GM20431 (cell line): ENCODE results near the gene FAM53B.

Experiments
- in situ Hi-C: fragments of 300-500 bp; cut with MseI, MboI; formaldehyde crosslinking; loops from one replicate; pipeline ENCODE4 v1.15.0; 2020; ENCODE audit warnings: low sequenced_read_pairs; ENCODE audit not compliant: unreplicated experiment

FAM53B gene

DNA sequence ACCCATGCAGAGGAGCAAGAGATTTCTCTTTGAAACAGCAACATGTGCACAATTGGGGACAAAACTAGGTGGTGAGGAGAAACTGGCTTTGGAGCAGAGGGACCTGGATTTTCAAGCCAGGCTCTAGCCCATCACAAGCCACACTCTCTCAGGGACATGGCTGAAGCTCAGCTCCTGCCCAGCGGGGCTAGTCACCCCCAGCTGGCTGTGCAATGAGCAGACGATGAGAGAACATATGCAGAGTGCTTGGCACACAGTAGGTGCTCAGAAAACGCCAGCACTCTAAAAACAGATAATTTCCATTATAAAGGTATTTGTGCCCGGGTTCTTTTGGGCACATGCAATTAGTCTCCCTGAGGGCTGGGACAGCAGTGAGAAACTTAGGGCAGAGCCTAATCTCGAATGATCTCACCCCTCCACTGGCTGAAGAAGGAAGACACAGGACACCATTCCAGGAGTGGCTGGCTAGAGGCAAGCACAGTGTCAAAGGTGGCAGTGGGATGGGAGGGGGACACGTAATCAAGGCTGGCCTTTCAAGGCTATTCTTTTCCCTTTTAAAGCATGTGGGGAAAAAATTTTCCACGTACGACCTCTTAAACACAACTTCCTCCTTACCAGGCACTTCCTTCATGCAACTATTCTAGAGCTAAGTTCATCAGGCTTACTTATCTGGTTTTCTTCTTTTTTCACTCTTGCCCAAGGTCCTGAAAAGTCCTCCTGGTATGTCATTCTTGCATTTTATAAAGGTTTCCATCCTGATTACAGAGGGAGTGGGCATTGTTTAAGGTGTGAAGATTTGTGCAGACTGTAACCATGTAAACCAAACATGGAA is 15.1 kb downstream of the FAM53B start:
- in situ Hi-C loops, result no loop called here

DNA sequence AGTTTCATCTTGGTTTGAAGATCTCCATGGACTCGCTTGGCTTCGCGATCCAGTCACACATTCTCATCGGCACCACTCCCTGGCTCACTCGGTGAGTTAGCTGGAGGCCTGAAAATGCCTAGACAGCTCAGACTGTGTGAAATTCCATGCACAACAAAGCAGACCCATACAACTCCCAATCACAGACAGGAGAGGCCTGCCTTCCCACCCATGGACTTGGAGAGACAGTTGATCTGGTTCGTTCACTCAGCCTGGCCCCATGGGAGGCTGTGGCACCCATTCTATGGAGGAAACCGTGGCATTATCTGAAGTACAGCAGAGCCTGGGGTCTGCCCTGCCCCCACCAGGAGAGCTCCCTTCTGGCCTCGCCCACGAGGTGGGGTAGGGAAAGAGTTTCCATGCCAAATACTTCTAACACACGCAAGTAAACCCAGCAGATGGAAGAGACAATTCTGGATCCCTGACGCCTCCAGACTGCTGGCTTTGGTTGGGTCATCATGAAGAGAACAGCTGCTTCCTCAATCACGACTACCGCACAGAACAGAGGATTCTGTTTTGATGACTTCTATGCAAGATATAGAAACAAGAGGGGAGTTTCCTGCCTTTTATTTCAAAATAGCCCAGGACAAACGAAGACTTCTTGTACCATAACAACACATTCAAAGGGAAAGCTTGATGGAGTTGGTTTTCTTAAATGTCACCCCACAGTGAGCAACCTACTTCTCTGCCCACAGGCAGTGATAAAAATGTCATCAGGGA is 15.9 kb downstream of the FAM53B start:
- in situ Hi-C loops, result no loop called here

DNA sequence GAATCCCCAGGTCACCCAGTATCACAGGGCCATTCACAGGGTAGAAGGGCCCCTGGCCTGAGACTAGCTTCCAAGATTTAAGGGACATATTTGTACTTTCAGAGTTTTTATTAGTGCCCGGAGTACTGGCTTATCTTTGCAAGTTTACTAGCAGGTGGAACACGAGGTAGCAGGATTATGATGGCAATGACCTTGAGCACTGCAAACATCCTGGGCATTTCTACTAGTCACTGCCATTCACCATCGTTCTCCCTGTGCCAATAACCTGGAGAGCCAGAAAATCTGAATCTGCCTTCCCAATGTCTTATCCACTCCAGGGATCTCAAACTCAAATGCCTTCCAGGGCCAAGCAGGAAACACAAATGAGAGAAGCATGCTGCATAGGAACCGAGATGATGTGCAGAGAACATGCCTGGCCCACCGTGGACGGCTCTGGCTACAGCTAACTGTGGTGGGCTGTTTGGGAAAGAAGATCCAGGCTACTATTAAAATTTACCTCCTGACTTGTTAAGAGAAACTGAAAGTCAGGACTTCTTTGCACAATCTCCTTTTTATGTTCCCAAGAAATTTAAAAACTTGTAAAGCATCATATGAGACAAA is 16.7 kb downstream of the FAM53B start:
- in situ Hi-C loops, result no loop called here

DNA sequence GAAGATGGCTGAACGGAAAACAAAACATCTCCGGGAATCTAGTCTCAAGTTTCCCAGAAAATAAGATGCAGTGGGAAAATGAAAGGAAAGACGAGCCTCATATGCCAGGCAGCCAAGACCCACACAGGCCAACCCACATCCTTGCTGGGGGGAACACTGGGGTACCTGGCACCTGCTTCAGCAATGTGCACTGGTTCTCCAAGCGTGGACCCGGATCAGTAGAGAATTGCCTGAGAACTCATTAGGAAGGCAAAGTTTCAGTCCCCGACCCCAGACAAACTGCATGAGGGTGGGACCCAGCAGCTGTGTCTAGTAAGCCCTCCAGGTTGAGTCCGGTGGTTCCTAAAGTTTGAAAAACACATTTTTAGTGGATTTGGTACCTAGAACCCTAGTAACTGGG is 18.4 kb downstream of the FAM53B start:
- in situ Hi-C loops, result no loop called here

DNA sequence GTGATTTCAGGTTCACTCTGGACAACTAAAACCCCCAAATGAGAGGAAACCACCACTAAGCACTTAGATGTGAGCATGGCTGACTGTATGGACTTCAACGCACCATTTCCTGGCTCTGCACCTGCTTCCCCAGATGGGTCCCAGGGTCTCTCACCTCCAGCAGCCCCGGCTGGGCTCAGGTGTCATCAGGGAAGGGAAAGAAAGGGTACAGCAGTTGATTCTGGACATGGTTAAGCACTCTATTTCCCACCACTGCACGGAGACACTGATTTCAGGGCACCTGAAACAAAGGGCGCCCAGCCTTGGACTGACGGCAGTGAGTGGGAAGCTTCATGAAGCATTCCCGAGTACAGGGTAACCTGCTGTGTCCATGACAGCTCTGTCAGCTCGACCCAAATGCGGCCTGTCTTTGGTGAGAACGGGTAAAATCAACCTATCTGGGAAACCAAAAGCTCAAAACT is 19.0 kb downstream of the FAM53B start:
- in situ Hi-C loops, result no loop called here

DNA sequence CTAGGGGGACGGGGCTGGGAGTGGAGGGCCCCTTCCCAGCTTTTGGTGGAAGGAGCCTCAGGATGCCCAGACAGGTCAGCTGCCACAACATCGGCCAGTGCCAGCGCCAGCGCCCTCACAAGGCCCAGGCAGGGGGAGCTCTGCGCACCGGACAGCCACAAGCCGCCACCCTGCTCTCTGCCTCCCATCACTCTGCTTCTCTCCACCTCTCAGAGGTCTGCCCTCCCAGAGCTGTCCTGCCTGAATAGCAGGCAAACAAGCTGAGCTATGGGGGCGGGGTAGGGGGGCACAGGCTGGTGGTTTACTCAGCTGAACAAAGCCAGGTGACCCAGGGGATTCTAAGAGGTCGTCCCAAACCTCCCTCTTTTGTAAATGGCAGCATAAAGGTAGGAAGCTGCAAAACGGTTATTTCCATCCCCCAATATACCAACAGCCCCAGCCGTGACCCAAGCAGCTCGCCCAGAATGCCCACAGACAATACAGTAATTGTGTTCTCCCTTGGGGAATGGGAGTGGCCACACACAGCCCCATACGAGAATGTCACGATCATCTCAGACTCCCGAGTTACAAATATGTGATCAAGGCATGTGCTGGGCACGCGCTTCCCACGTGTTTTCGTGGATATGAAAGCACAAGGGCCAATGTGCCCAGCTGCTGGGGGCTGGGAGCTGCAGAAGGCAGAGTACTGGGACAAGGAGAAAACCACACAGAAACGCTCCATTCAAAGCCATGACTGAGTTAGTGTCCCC is 19.7 kb downstream of the FAM53B start:
- in situ Hi-C loops, result no loop called here

DNA sequence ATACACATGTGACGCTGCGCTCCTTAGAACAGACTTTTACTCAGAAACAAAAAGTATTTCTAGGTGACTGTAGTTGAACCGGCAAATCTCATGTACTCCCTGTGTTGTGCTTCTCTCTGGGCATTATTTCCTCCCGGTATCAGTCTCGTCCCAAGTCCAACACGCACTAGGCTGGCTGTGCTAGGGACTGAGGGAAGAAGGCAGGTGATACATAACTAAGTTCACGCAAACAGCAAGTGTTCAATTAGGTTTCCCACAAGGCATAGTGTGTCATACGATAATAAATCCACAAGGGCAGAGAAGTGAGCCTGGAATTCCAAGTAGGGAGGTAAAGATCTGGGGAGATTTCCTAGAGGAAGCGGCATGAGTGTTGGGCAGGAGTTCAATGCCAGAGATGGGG is 20.4 kb downstream of the FAM53B start:
- in situ Hi-C loops, result no loop called here

DNA sequence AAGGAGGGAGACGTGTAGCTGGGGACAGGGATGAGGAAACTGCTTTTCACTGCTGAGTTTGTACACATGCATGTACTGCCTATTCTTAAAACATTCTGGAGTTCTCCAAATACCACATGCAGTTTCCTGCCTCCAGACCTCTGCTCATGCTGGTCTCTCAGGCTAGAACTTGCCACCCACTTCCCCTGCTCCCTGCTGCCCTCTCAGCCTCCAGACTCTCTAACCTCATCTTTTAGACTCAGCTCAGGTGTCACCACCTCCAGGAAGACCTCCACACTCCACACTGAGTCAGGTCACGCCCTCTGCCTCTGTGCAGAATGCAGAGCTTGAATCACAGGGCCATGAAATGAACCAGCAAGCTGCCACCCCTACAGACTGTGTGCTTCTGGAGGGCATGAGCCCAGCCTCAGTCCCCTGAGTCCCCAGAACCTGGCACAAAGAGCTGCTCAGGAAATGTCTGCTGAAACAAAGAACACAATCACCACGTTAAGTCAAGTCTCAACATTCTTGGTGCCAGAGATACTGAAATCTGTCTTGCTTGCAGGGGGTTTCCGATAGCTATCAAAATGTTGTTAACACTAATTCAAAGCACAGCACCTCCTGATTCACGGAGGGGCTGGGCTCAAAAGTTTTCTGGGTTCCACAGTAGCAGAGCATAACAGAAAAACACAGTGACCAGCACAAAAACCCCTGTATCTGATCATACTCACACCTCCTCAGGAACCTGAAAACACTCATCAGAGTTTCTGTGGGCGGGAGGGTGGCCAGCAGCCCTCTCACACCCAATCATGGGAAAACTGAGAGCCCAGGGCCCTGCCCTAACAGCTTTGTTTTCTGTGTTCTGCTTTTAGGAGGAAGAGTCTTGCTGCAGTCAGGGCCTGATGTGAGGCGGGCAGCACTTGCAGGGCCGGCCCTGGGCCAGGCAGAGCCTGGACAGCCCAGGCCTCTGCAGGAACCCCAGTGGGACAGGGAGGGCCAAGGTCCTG is 21.1 kb downstream of the FAM53B start:
- in situ Hi-C loops, result no loop called here

DNA sequence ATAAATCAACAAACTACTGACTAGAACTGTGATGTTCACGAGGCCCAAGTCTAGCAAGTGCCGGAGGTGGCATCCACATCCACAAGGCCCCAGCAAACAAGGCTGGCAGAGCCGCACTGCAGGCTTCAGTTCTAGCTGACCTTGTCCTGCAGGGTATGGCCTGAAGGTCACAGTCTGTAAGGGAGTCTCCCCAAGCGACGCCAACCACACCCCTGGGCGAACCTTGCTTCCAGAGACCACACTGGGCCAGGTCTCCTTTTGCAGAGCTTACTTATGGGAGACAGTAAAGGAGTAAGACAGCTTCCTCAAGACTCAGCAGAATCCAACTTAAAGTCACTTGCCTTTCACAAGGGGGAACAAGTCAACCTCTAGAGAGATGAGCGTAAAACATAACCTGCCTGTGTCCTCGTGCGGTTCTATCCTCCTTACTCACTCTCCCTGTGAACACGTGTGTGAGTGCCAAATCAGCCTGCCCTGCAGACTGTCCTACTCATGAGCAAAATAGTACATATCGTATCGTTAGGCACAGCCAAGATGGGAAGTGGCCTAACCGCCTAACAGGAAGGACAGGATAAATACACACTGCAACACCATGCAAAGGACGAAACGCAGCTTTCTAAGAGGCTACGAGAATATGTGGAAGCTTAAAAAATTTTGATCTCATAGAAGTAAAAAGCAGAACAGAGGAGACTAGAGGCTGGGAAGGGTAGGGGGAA is 22.7 kb downstream of the FAM53B start:
- in situ Hi-C loops, result no loop called here

DNA sequence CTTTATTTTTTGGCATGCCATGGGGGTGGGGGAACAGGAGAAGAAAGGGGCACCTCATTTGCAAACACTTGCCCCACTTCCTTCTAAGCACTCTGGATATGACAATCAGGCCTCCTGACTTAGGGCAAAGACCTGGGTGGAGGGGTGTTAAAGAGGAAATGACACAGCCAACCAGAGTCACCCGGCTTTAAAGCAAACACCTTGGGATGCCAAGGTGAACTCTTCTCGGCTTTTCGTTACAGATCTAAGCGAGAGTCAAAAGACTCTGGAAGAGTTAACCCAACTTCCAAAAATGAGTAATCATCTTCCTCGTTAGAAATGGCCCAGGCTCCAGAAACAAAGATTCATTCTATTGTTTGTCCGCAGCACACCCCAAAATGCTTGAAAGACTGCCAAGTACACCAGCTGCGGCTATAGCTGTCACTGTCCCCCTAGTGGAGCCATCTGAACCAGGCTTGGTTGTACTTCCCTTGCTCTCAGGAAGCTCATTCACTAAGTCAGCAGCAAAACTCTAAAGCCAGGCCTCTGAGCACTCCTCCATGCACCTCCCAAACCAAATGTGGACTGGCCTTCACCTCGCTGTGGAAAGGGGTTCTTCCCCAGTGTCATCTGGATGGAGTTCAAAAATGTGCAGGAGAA is 24.8 kb downstream of the FAM53B start:
- in situ Hi-C loops, result no loop called here

DNA sequence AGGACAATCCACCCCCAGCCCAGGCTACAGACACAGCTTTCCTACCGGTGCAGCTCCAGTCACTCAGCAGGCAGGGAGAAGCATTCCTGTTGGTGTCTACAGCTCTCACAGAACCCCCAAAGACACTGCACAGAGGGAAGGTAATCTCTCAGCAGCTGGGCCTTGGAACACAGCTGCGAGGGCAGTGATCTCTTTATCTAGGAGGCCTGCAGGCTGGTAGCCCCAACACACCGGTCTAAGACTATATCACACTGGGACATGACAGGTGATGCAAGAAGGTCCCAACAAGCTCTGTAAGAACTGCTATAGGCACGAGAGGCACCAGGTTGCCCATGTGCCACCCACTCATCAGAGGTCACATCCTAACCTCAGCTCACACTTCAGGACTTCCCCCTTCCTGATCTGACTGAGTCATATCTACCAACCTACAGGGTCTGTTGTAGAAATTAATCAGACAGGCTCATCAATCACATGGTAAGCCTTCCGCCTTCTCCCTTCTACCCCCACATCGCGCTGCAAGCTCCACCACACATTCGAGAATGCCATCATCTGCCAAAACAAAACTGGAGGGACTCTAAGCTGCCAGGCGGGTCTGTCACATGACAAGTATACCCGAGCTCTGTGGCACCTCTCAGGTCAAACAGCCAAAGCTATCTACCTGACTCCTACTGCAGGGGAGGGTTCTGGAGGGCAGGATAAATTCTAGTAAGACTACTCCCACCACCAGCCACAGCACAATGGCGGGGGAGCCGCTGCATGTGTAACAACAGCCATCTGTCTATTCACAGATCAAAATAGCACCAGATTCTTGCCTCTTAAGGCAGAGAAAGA is 26.1 kb downstream of the FAM53B start:
- in situ Hi-C loops, result no loop called here

DNA sequence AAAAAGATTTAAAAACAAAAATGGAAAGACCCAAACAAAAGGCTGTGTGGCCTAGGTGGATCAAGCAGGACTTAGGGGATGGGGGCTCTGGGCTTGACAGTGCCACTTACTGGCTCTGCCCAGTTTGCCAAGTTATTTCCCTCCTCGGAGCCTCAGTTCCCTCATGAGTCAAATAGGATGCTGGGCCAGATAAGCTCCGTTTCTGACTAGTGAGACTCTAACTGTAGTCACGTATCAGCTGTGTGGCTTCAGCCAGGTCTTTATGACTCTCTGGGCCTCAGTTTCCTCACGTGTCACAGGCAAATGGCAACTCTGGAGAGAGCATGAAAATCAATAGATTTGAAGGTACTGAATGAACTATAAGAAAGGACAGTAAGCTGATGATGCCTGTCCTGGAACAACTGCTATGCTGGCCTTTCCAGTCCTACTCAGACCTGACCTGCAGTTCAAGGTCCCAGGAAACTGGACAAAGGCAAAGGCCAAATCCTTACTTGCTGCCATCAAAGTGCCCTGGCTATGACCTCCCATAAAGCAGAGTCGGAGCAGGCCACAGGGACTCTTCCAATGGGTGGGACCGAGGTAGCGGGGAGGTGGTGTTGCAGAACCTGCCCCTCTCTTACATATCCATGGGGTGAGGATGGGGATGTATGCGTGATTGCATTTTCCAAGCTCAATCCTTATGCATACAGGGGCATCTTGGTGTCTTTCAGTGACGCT is 27.0 kb downstream of the FAM53B start:
- in situ Hi-C loops, result no loop called here

DNA sequence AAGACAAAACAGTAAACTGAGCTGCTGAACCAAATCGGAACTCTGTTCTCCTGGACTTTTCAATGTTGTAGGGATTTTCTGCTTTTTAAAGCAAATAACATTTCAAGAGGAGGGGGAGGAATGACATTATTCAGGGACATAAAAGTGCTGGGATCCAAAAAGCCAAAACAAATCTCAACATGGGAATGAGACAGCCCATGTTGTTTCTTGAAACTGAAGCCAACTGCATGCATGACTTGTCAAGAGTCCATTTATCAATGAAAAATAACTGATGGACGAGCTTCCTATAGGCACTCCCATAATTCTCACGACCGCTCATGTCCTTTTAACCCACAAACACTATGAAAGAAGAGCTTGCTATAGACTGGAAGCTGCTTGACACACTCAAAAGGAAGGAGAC is 27.8 kb downstream of the FAM53B start:
- in situ Hi-C loops, result no loop called here

DNA sequence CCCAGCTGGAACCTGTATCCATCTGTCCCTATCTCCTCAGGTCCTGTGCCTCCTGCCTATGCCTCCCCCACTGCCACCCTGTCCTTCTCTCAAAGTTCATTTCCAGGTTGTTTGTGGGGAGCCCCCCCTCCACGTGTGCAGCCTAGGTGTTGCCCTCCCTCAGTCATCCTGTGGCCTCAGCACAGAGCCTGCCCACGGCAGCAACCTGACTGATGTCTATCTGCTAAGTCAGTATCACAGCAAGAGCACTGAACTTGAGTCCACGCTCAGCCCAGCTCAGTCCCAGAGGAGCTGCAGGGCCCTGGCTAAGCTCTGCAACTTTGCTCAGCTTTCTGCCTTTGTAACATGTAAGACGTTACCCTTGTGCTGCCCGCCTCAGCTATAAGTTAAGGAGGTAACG is 28.7 kb downstream of the FAM53B start:
- in situ Hi-C loops, result no loop called here

DNA sequence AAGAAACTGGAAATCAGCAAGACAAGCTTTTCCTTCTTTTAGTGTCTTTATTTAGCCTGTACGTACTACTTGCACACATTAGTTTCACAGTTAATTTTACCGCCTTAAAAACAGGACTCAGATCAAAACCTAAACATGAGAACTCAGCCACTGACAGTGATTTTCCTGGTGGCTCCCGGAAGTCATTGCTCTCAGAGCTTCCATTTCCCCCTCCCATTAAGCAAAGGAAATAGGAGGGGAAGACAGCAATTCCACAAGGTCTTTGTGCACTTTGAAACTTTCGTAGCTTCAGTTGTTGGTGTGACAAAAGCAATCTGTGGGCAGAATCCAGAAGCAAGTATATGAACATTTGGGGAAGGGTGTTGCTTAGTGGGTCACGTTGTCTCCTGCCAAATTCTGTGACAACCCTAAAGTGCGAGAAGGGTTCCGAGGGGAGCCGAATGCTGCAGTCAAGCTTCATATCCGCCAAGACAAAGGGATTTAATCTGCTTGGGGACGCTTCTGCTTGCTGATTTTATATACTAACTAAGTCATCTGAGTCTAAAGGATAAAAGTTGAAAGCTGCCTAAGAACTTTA is 30.4 kb downstream of the FAM53B start:
- in situ Hi-C loops, result no loop called here

DNA sequence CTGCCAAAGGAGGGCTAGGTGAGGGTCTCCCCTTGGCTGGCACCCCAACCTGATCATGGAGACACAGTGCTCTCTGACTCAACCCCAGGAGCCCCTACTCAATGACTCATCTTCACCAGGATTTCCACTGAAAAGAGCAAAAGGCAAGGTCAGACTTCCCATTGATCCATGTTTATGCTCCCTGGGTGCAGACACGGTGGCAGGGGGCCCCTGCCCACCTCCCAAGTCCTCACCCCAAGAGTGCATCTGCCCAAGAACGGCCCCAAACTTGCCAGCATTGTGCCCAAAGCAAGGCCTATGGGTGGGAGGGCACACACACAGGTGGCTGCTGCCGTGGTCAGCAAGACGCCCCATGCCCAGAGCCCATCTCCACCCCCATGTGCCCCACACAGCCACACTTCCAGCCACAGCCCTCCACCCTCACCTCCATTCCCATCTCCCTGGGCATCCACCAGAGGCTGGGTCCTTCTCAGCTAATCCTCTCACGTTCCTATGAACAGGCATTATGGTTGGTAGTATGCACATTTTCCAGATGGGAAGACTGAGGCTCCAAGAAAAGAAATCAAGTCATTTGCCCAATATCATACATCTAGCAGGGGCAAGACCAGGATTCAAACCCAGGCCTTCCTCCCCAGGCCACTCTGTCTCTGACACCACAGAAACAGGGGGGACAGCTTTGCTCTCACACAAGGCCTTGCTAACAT is 31.3 kb downstream of the FAM53B start:
- in situ Hi-C loops, result no loop called here
